ENCODE measurements around the gene BAZ2B. TPM values are rescaled to one million over a fixed set of nuclear protein-coding genes. Genes with fewer than 3 reads are reported as not detected.
A peak's percentile ranks its signal among the peaks of the same experiment; 100 is the strongest.

BAZ2B gene
- total RNA-seq, 1 donor from 2014 or later = 4.2 TPM

GRCh38 chr2:159516241-159516758 lies 100.0 kb downstream of the BAZ2B start:
- intact Hi-C loops (cut with micrococcal nuclease) = loop anchor here (2.0 kb wide), 1 partner anchor 197 kb away; the partner anchor contains the start of gene MARCHF7
- Mint-ChIP-seq H3K4me3 (peak overlapping the region; percentile 68), H3K36me3 (ENCODE audit: low read depth) (no peaks in the 10 kb centered on the region), H3K27me3 (no peaks in the 10 kb centered on the region), H3K4me1 (peaks cover 2% of the 10 kb centered on the region), H3K27ac (peak overlapping the region; percentile 72), H3K9me3 (peaks cover 3% of the 10 kb centered on the region)
- peak; percentile 63 for DNase-seq

GRCh38 chr2:159515441-159515840 lies 100.9 kb downstream of the BAZ2B start:
- DNase-seq = no peak
- intact Hi-C loops (cut with micrococcal nuclease) = no loop called here
- Mint-ChIP-seq H3K36me3 (ENCODE audit: low read depth) (no peaks in the 10 kb centered on the region), H3K4me1 (peaks cover 2% of the 10 kb centered on the region), H3K9me3 (peaks cover 3% of the 10 kb centered on the region), H3K27me3 (no peaks in the 10 kb centered on the region), H3K27ac (peak overlapping the region; percentile 63), H3K4me3 (peak overlapping the region; percentile 66)

GRCh38 chr2:159513745-159514144 lies 102.6 kb downstream of the BAZ2B start:
- H3K36me3 Mint-ChIP-seq (ENCODE audit: low read depth) = no peaks in the 10 kb centered on the region
- intact Hi-C loops (cut with micrococcal nuclease) = no loop called here
- no peak overlapping the region for H3K4me3 Mint-ChIP-seq
- no peak overlapping the region for H3K27ac Mint-ChIP-seq
- peaks cover 2% of the 10 kb centered on the region for H3K4me1 Mint-ChIP-seq
- no peaks in the 10 kb centered on the region for H3K27me3 Mint-ChIP-seq
- no peak for DNase-seq
- H3K9me3 Mint-ChIP-seq = peaks cover 3% of the 10 kb centered on the region

- Mint-ChIP-seq H3K9me3 (no peaks in the 10 kb centered on the region), H3K27ac (no peak overlapping the region), H3K36me3 (ENCODE audit: low read depth) (no peaks in the 10 kb centered on the region), H3K27me3 (no peaks in the 10 kb centered on the region), H3K4me3 (no peak overlapping the region), H3K4me1 (no peaks in the 10 kb centered on the region)
- intact Hi-C loops (cut with micrococcal nuclease) = no loop called here
- no peak for DNase-seq
These were observed 108.2 kb downstream of the BAZ2B start for GRCh38 chr2:159508140-159508539.

- Mint-ChIP-seq H3K27me3 (no peaks in the 10 kb centered on the region), H3K27ac (no peak overlapping the region), H3K4me3 (no peak overlapping the region), H3K4me1 (no peaks in the 10 kb centered on the region), H3K36me3 (ENCODE audit: low read depth) (no peaks in the 10 kb centered on the region), H3K9me3 (no peaks in the 10 kb centered on the region)
- no peak for DNase-seq
- intact Hi-C loops (cut with micrococcal nuclease) = no loop called here
These were observed 109.4 kb downstream of the BAZ2B start for GRCh38 chr2:159506764-159507440.

GRCh38 chr2:159506202-159506601 lies 110.1 kb downstream of the BAZ2B start:
- no peak for DNase-seq
- H3K4me3 Mint-ChIP-seq = no peak overlapping the region
- no peak overlapping the region for H3K27ac Mint-ChIP-seq
- H3K9me3 Mint-ChIP-seq = no peaks in the 10 kb centered on the region
- H3K36me3 Mint-ChIP-seq (ENCODE audit: low read depth) = no peaks in the 10 kb centered on the region
- H3K27me3 Mint-ChIP-seq = no peaks in the 10 kb centered on the region
- intact Hi-C loops (cut with micrococcal nuclease) = no loop called here
- H3K4me1 Mint-ChIP-seq = no peaks in the 10 kb centered on the region

GRCh38 chr2:159505196-159505595 lies 111.2 kb downstream of the BAZ2B start:
- intact Hi-C loops (cut with micrococcal nuclease) = no loop called here
- Mint-ChIP-seq H3K27ac (no peak overlapping the region), H3K4me1 (no peaks in the 10 kb centered on the region), H3K36me3 (ENCODE audit: low read depth) (no peaks in the 10 kb centered on the region), H3K4me3 (no peak overlapping the region), H3K9me3 (no peaks in the 10 kb centered on the region), H3K27me3 (no peaks in the 10 kb centered on the region)
- DNase-seq = no peak

- intact Hi-C loops (cut with micrococcal nuclease) = no loop called here
These were observed 114.6 kb downstream of the BAZ2B start for GRCh38 chr2:159501743-159502142.

GRCh38 chr2:159497847-159498246 lies 118.5 kb downstream of the BAZ2B start:
- Mint-ChIP-seq H3K4me1 (peaks cover 10% of the 10 kb centered on the region), H3K9me3 (no peaks in the 10 kb centered on the region), H3K27me3 (no peaks in the 10 kb centered on the region), H3K4me3 (no peak overlapping the region), H3K36me3 (ENCODE audit: low read depth) (no peaks in the 10 kb centered on the region), H3K27ac (no peak overlapping the region)
- DNase-seq = no peak
- intact Hi-C loops (cut with micrococcal nuclease) = no loop called here

More at GRCh38 chr2:159501743-159502142, 114.6 kb downstream of the BAZ2B start:
- Mint-ChIP-seq H3K27me3 (no peaks in the 10 kb centered on the region), H3K9me3 (no peaks in the 10 kb centered on the region), H3K4me3 (no peak overlapping the region), H3K27ac (no peak overlapping the region), H3K4me1 (peaks cover 10% of the 10 kb centered on the region), H3K36me3 (ENCODE audit: low read depth) (no peaks in the 10 kb centered on the region)
- DNase-seq = no peak

- no peaks in the 10 kb centered on the region for H3K27me3 Mint-ChIP-seq
- intact Hi-C loops (cut with micrococcal nuclease) = no loop called here
- peak overlapping the region; percentile 3 for H3K27ac Mint-ChIP-seq
- H3K9me3 Mint-ChIP-seq = no peaks in the 10 kb centered on the region
- H3K4me1 Mint-ChIP-seq = peaks cover 10% of the 10 kb centered on the region
- H3K36me3 Mint-ChIP-seq (ENCODE audit: low read depth) = no peaks in the 10 kb centered on the region
- H3K4me3 Mint-ChIP-seq = no peak overlapping the region
- DNase-seq = no peak
These were observed 119.1 kb downstream of the BAZ2B start for GRCh38 chr2:159497256-159497655.

GRCh38 chr2:159489476-159489875 lies 126.9 kb downstream of the BAZ2B start:
- Mint-ChIP-seq H3K4me1 (no peaks in the 10 kb centered on the region), H3K27ac (no peak overlapping the region)

GRCh38 chr2:159484532-159484931 lies 131.8 kb downstream of the BAZ2B start:
- Mint-ChIP-seq H3K27me3 (no peaks in the 10 kb centered on the region), H3K4me1 (no peaks in the 10 kb centered on the region), H3K36me3 (ENCODE audit: low read depth) (no peaks in the 10 kb centered on the region), H3K27ac (no peak overlapping the region), H3K4me3 (no peak overlapping the region), H3K9me3 (no peaks in the 10 kb centered on the region)
- DNase-seq = no peak
- intact Hi-C loops (cut with micrococcal nuclease) = no loop called here

More at GRCh38 chr2:159489476-159489875, 126.9 kb downstream of the BAZ2B start:
- no peaks in the 10 kb centered on the region for H3K36me3 Mint-ChIP-seq (ENCODE audit: low read depth)
- no peak for DNase-seq
- no peaks in the 10 kb centered on the region for H3K9me3 Mint-ChIP-seq
- intact Hi-C loops (cut with micrococcal nuclease) = no loop called here
- H3K4me3 Mint-ChIP-seq = no peak overlapping the region
- no peaks in the 10 kb centered on the region for H3K27me3 Mint-ChIP-seq

GRCh38 chr2:159476329-159476728 lies 140.0 kb downstream of the BAZ2B start:
- H3K27ac Mint-ChIP-seq = no peak overlapping the region
- no peaks in the 10 kb centered on the region for H3K4me1 Mint-ChIP-seq
- peaks cover 3% of the 10 kb centered on the region for H3K36me3 Mint-ChIP-seq (ENCODE audit: low read depth)
- no peak overlapping the region for H3K4me3 Mint-ChIP-seq
- DNase-seq = no peak
- intact Hi-C loops (cut with micrococcal nuclease) = no loop called here
- peaks cover 18% of the 10 kb centered on the region for H3K9me3 Mint-ChIP-seq
- no peaks in the 10 kb centered on the region for H3K27me3 Mint-ChIP-seq

- intact Hi-C loops (cut with micrococcal nuclease) = no loop called here
- H3K36me3 Mint-ChIP-seq (ENCODE audit: low read depth) = peaks cover 3% of the 10 kb centered on the region
These were observed 140.6 kb downstream of the BAZ2B start for GRCh38 chr2:159475793-159476192.

GRCh38 chr2:159471340-159471739 lies 145.0 kb downstream of the BAZ2B start:
- Mint-ChIP-seq H3K27ac (no peak overlapping the region), H3K4me1 (no peaks in the 10 kb centered on the region), H3K9me3 (peaks cover 22% of the 10 kb centered on the region), H3K27me3 (no peaks in the 10 kb centered on the region), H3K4me3 (no peak overlapping the region), H3K36me3 (ENCODE audit: low read depth) (peaks cover under 1% of the 10 kb centered on the region)
- no peak for DNase-seq
- intact Hi-C loops (cut with micrococcal nuclease) = no loop called here

More at GRCh38 chr2:159475793-159476192, 140.6 kb downstream of the BAZ2B start:
- H3K4me1 Mint-ChIP-seq = no peaks in the 10 kb centered on the region
- H3K9me3 Mint-ChIP-seq = peaks cover 18% of the 10 kb centered on the region
- DNase-seq = no peak
- no peak overlapping the region for H3K27ac Mint-ChIP-seq
- H3K4me3 Mint-ChIP-seq = no peak overlapping the region
- H3K27me3 Mint-ChIP-seq = no peaks in the 10 kb centered on the region
